Tibial nerve (tissue), 4 donors: ENCODE data around the gene SYCE3. TPM values are rescaled to one million over a fixed set of nuclear protein-coding genes. Genes with fewer than 3 reads are reported as not detected.
A peak's percentile ranks its signal among the peaks of the same experiment; 100 is the strongest.

Source experiments
- DNase-seq, 2 donors: peaks; one replicate each; pipeline ENCODE4 v3.0.0-alpha.2; 2019; ENCODE audit warnings: low spot score in 2 of 2
- H3K27ac ChIP-seq, 4 donors: fragments of 200-600 bp; sonication (generic) in 3 of 4; one replicate each; pipeline ENCODE4 v1.5.1; 2017 to 2019; ENCODE audit warnings: mild to moderate bottlenecking in 1 of 4
- H3K27me3 ChIP-seq, 2 donors: fragments of 200-600 bp; sonication (generic) in 1 of 2; one replicate each; pipeline versions ENCODE4 v1.5.1 to v1.6.0; 2017 to 2019
- H3K36me3 ChIP-seq, 3 donors: fragments of 200-600 bp; sonication (generic); one replicate each; pipeline ENCODE4 v1.5.1; 2018 to 2019
- H3K4me1 ChIP-seq, 4 donors: fragments of 200-600 bp; sonication (generic) in 3 of 4; one replicate each; pipeline ENCODE4 v1.5.1; 2017 to 2019
- H3K4me3 ChIP-seq, 4 donors: fragments of 200-600 bp; sonication (generic) in 3 of 4; one replicate each; pipeline ENCODE4 v1.5.1; 2017 to 2019; ENCODE audit warnings: mild to moderate bottlenecking in 1 of 4, moderate library complexity in 1 of 4
- H3K9me3 ChIP-seq, 4 donors: fragments of 200-600 bp; sonication (generic) in 3 of 4; one replicate each; pipeline ENCODE4 v1.5.1; 2017 to 2019
- CTCF ChIP-seq, 5 experiments: fragments of 200-600 bp in 3 of 5; fragments of 450-650 bp in 2 of 5; sonication (generic) in 3 of 5; IDR thresholded peaks; one replicate each; pipeline ENCODE4 v1.5.1; 2016 to 2019; ENCODE audit warnings: antibody characterized with exemption in 5 of 5, mild to moderate bottlenecking in 3 of 5, moderate library complexity in 2 of 5
- EP300 ChIP-seq, 2 donors: sonication (generic); formaldehyde crosslinking; IDR thresholded peaks; one replicate each; pipeline ENCODE4 v1.6.1; 2017; ENCODE audit warnings: antibody characterized with exemption in 2 of 2, mild to moderate bottlenecking in 1 of 2
- POLR2A ChIP-seq, 2 donors: fragments of 450-650 bp; IDR thresholded peaks; one replicate each; pipeline ENCODE4 v1.6.1; 2017; ENCODE audit warnings: antibody characterized with exemption in 2 of 2, mild to moderate bottlenecking in 2 of 2, moderate library complexity in 2 of 2
- WGBS, 2 donors: methylation state at CpG; one replicate each; pipeline ENCODE4 v1.1.5; 2018; 5-methylcytosine and 5-hydroxymethylcytosine counted together
- total RNA-seq, 4 donors: library from RNA; depleted of rRNA; stranded (reverse); fragments of >200 nt; gene quantifications; one replicate each; pipeline ENCODE4 v1.1.0, GENCODE V29; 2016

The SYCE3 gene
- total RNA-seq, 4 donors from 2014 or later: not detected

- TF ChIP-seq EP300 (IDR thresholded peaks at IDR 0.05) (no peak), POLR2A (IDR thresholded peaks at IDR 0.05) (no peak), CTCF (IDR thresholded peaks at IDR 0.05) (no peak)
- Histone ChIP-seq H3K9me3 (no peaks in the 10 kb centered on the region), H3K27me3 (peaks cover 0 to 63% of the 10 kb centered on the region in 2 donors), H3K4me3 (no peak within 1 kb of the TSS), H3K4me1 (peaks cover 0 to 42% (median 20%) of the 10 kb centered on the region in 4 donors), H3K27ac (peak within 1 kb of the TSS in 1 of 4 donors; percentile 59), H3K36me3 (no peaks in the 10 kb centered on the region)
- no peak for DNase-seq
- WGBS, 2 donors: 51 to 65% methylated on average over 9 of the region's 10 CpGs
Observed at GRCh38 chr22:50545522-50546325, 17.0 kb downstream of the SYCE3 start, which contains the start of gene KLHDC7B. Gene KLHDC7B, plus strand, starts transcription at chr22:50545899. Its CDS starts 345 bp downstream, at chr22:50546244.

- peak overlapping the region in 2 of 4 donors; percentile 32 to 59 for H3K27ac ChIP-seq
- H3K4me1 ChIP-seq: peaks cover 0 to 49% (median 23%) of the 10 kb centered on the region in 4 donors
- H3K36me3 ChIP-seq: no peaks in the 10 kb centered on the region
- H3K9me3 ChIP-seq: no peaks in the 10 kb centered on the region
- H3K4me3 ChIP-seq: peak overlapping the region in 1 of 4 donors; percentile 26
- 72 to 83% methylated on average over 3 to 5 of the region's 5 CpGs for WGBS, 2 donors
- TF ChIP-seq POLR2A (IDR thresholded peaks at IDR 0.05) (no peak), CTCF (IDR thresholded peaks at IDR 0.05) (no peak), EP300 (IDR thresholded peaks at IDR 0.05) (no peak)
- peaks cover 0 to 61% of the 10 kb centered on the region in 2 donors for H3K27me3 ChIP-seq
- no peak for DNase-seq
Observed at GRCh38 chr22:50544746-50545253, 17.9 kb downstream of the SYCE3 start.

GRCh38 chr22:50544078-50544745 lies 18.5 kb downstream of the SYCE3 start:
- peaks cover 0 to 55% of the 10 kb centered on the region in 2 donors for H3K27me3 ChIP-seq
- no peaks in the 10 kb centered on the region for H3K9me3 ChIP-seq
- peak in 1 of 2 donors; percentile 12 for TF ChIP-seq POLR2A (IDR thresholded peaks at IDR 0.05)
- peak; percentile 44 to 62 (median 53) for TF ChIP-seq CTCF (IDR thresholded peaks at IDR 0.05)
- TF ChIP-seq EP300 (IDR thresholded peaks at IDR 0.05): peak in 1 of 2 donors; percentile 6
- H3K36me3 ChIP-seq: no peaks in the 10 kb centered on the region
- 8 to 9% methylated on average over 26 to 35 of the region's 52 CpGs for WGBS, 2 donors
- peak overlapping the region in 3 of 4 donors; percentile 26 to 36 (median 29) for H3K4me3 ChIP-seq
- H3K27ac ChIP-seq: peak overlapping the region in 2 of 4 donors; percentile 32 to 59
- H3K4me1 ChIP-seq: peaks cover 0 to 52% (median 26%) of the 10 kb centered on the region in 4 donors
- DNase-seq: peak; percentile 42 to 52

GRCh38 chr22:50542416-50542927 lies 20.2 kb downstream of the SYCE3 start:
- H3K4me1 ChIP-seq: peaks cover 0 to 46% (median 25%) of the 10 kb centered on the region in 4 donors
- 90 to 92% methylated on average over 19 of the region's 19 CpGs for WGBS, 2 donors
- H3K27ac ChIP-seq: peak overlapping the region in 1 of 4 donors; percentile 89
- H3K27me3 ChIP-seq: peaks cover 0 to 37% of the 10 kb centered on the region in 2 donors
- H3K9me3 ChIP-seq: no peaks in the 10 kb centered on the region
- no peak overlapping the region for H3K4me3 ChIP-seq
- no peak for DNase-seq
- no peaks in the 10 kb centered on the region for H3K36me3 ChIP-seq
- TF ChIP-seq POLR2A (IDR thresholded peaks at IDR 0.05) (no peak), EP300 (IDR thresholded peaks at IDR 0.05) (no peak), CTCF (IDR thresholded peaks at IDR 0.05) (no peak)
